SK-N-MC (cell line): ENCODE results near the gene GLRX5.

Experiments
- DNase-seq: peaks from one replicate; pipeline ENCODE4 v3.0.0-alpha.2; 2011; ENCODE audit warnings: low read depth, low spot score
- H3K27ac ChIP-seq: fragments of 200-600 bp; sonication (generic); 2 replicates; pipeline ENCODE4 v1.5.1; 2016; ENCODE audit warnings: mixed run types
- H3K36me3 ChIP-seq: fragments of 200-600 bp; sonication (generic); 2 replicates; pipeline ENCODE4 v1.6.1; 2017; ENCODE audit warnings: antibody characterized with exemption, low read length, mixed read lengths; ENCODE audit not compliant: insufficient read depth
- H3K4me3 ChIP-seq: fragments of 200-600 bp; sonication (generic); 2 replicates; pipeline ENCODE4 v1.5.1; 2016
- H3K9ac ChIP-seq: fragments of 200-600 bp; sonication (generic); 2 replicates; pipeline ENCODE4 v1.8.0; 2017; ENCODE audit warnings: mixed run types, mixed read lengths; ENCODE audit not compliant: insufficient read length
- H3K9me3 ChIP-seq: fragments of 200-600 bp; sonication (generic); 2 replicates; pipeline ENCODE4 v1.6.1; 2017; ENCODE audit warnings: low read depth, mild to moderate bottlenecking, antibody characterized with exemption, low read length, moderate library complexity, mixed read lengths
- EZH2 ChIP-seq: fragments of 200-600 bp; sonication (generic); IDR thresholded peaks from one replicate; pipeline ENCODE4 v1.6.1; 2017; ENCODE audit warnings: antibody characterized with exemption
- FOXP2 ChIP-seq: optimal IDR thresholded peaks from 2 replicates; pipeline ENCODE3; 2011; ENCODE audit warnings: mild to moderate bottlenecking, moderate library complexity; ENCODE audit not compliant: insufficient read depth; ENCODE audit errors: extremely low read length, control extremely low read depth
- POLR2AphosphoS5 ChIP-seq: IDR thresholded peaks from 2 replicates; pipeline ENCODE4 v1.6.1; 2012; ENCODE audit warnings: mild to moderate bottlenecking, low read depth, low read length, borderline replicate concordance

Gene GLRX5

DNA sequence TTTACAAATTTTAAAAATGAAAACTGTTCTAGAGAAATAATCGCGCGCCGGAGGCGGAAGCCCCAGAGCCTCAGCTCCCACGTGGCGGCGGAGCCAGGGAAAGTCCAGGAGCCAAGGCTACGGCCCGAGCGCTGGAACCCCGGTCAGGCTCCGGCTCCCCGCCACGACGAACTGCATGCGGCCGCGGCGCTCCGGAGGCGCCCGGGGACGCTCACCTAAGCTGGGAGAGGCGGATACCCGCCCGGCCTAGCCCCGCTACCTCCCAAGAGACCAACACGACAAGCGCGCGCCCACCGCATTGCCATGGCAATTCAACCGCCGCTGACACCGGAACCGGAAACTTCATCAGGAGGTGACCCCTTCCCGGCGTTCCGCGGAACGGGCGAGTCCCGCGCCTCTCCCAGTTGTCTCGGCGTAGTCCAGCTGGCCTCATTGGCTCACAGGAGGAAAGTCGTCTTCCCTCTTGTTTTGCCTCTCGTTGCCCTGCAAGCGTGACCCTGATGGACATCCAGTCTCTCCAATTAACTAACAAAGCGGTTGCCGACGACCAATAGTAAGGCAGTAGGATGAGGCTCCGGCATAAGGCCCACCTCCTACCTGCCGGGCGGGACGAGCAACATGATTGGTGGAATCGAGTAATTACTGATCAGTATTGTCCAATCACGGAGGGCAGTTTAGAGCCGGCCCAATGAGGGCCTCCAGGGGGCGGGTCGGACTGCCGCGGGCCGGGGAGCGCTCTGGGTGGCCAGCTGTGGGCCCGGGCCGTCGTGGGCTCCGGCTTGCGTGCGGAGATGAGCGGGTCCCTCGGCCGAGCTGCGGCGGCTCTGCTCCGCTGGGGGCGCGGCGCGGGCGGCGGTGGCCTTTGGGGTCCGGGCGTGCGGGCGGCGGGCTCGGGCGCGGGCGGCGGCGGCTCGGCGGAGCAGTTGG, at the start of gene GLRX5:
TSS of gene GLRX5 (plus strand) at position 752 of the 927 bp plus-strand sequence. CDS start at position 792, 40 bp downstream.
- H3K27ac ChIP-seq: peak within 1 kb of the TSS; percentile 86

DNA sequence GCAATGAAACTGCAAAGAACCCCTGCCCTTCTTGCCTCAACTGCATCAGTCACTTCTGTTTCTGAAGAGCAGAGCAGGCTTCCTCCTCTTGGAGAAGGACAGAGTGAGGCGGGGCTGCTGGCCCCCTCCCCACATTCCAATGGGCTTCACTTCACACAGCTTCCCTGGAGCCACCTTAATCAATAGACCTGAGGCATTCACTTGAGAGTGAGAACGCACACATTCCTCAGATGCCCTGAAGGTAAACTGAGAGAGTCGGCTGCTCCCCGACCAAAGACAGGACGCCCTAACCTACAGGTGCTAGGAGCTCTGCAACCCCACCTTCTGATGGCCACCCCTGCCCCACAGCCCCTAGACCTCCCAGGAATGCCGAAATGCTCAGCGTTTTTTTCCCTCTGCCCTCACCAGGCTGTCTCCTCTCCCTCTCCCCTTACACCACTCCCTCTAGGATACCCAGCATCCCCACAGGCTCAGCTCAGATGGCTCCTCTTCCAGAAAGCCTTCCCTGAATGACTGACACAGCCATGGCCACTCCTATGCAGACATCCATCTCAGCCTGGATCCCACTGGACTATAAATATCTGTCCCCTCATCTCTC, 49.5 kb upstream of the GLRX5 start:
- DNase-seq: no peak
- Histone ChIP-seq H3K9ac (no peak overlapping the region), H3K9me3 (no peaks in the 10 kb centered on the region), H3K4me3 (no peak overlapping the region), H3K36me3 (no peaks in the 10 kb centered on the region), H3K27ac (no peak overlapping the region)
- no peak for TF ChIP-seq FOXP2
- TF ChIP-seq EZH2: no peak
- no peak for TF ChIP-seq POLR2AphosphoS5

More for the DNA sequence above, at the start of gene GLRX5:
- Histone ChIP-seq H3K9ac (peak within 1 kb of the TSS; percentile 91), H3K9me3 (no peaks in the 10 kb centered on the region), H3K36me3 (peaks cover 35% of the 10 kb centered on the region), H3K4me3 (peak within 1 kb of the TSS; percentile 84)
- peak; percentile 100 for DNase-seq
- TF ChIP-seq POLR2AphosphoS5 (peak; percentile 72), FOXP2 (no peak), EZH2 (no peak)

DNA sequence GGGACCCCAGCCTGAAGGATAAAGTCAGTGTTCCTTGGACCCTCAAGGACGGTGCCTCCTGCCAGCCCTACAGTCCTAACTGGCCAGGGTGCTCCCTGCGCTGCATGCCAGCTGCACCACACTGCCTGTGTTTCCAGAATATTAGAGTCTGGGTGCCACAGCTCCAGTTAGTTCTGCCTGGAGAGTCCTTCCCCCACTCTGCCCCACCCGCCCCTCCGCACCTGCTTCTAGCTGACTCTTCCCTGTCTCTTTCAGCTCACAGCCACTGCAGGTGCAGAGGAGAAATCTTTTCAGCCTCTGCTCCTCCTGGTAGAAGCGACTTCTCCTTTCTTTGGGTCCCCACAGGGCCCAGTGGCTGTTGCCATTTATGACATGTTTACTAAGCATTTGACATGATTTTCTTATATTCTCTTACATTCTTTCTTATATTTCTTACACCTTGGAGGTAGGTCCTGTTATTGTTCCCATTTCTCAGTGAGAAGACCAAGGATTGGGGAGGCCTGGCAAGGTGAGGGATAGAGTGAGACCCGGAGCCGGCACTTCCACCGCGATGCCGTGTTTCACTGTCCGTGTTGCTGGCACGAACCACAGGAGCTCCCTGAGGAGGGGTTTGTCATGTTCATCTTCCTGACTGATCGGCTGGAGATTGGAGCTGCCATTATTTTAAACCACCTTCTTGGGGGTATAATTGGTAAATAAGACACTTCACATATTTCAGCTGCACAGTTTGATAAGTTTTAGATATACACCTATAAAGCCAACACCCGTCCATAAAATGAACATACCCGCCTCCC, 47.8 kb upstream of the GLRX5 start:
- H3K9ac ChIP-seq: no peak overlapping the region
- no peak for DNase-seq
- no peak overlapping the region for H3K27ac ChIP-seq
- H3K9me3 ChIP-seq: no peaks in the 10 kb centered on the region
- no peak overlapping the region for H3K4me3 ChIP-seq
- no peaks in the 10 kb centered on the region for H3K36me3 ChIP-seq
- TF ChIP-seq POLR2AphosphoS5 (no peak), EZH2 (no peak), FOXP2 (no peak)

DNA sequence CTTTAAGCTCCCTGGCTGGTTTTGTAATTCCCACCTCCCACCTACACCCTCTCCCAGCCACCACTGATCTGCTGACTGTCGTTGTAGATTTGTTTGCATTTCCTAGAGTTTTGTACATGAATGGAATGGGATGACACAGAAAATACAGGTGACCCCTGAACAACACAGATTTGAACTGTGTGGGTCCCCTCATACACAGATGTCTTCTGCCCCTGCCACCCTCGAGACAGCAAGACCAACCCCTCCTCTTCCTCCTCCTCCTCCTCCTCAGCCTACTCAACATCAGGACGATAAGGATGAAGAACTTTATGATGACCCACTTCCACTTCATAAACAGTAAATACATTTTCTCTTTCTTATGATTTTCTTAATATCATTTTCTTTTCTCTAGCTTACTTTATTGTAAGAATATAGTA, 47.2 kb upstream of the GLRX5 start:
- Histone ChIP-seq H3K9me3 (no peaks in the 10 kb centered on the region), H3K27ac (no peak overlapping the region), H3K4me3 (no peak overlapping the region), H3K36me3 (no peaks in the 10 kb centered on the region), H3K9ac (no peak overlapping the region)
- DNase-seq: no peak
- TF ChIP-seq EZH2 (no peak), POLR2AphosphoS5 (no peak), FOXP2 (no peak)

DNA sequence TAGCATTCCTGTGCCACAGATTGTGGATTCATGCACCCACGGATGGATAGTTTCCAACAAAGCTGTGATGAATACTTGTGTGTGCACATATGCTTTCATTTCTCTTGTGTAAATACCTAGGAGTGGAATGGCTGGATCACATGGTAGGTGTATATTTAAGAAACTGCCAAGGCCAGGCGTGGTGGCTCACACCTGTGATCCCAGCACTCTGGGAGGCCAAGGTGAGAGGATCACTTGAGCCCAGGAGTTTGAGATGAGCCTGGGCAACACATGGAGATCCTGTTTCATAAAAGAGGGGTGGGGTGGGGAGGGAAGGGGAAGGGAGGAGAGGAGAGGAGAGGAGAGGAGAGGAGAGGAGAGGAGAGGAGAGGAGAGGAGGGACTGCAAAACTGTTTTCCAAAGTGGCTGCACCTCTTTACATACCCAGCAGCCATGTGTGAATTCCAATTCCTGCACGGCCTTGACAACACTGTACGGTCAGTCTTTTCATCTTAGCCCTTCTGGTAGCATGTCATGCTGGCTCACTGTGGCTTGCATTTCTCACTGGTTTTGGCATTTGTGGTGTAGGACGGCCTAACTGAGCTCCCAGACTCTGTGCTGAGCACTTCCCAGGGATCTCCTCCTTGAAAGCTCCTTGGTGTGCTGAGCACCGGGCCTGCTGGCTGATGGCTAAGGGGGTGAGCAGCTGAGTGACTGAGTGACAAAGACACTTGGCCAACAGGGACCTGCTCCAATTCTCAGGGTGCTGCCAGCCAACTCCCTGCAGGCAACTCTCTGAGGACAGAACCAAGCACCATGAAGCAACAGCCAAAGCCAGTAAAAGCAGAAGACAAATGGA, 46.3 kb upstream of the GLRX5 start:
- TF ChIP-seq EZH2: no peak
- no peak for TF ChIP-seq FOXP2
- TF ChIP-seq POLR2AphosphoS5: no peak
- H3K9me3 ChIP-seq: no peaks in the 10 kb centered on the region
- DNase-seq: no peak
- H3K9ac ChIP-seq: no peak overlapping the region
- H3K27ac ChIP-seq: no peak overlapping the region
- no peaks in the 10 kb centered on the region for H3K36me3 ChIP-seq
- no peak overlapping the region for H3K4me3 ChIP-seq

DNA sequence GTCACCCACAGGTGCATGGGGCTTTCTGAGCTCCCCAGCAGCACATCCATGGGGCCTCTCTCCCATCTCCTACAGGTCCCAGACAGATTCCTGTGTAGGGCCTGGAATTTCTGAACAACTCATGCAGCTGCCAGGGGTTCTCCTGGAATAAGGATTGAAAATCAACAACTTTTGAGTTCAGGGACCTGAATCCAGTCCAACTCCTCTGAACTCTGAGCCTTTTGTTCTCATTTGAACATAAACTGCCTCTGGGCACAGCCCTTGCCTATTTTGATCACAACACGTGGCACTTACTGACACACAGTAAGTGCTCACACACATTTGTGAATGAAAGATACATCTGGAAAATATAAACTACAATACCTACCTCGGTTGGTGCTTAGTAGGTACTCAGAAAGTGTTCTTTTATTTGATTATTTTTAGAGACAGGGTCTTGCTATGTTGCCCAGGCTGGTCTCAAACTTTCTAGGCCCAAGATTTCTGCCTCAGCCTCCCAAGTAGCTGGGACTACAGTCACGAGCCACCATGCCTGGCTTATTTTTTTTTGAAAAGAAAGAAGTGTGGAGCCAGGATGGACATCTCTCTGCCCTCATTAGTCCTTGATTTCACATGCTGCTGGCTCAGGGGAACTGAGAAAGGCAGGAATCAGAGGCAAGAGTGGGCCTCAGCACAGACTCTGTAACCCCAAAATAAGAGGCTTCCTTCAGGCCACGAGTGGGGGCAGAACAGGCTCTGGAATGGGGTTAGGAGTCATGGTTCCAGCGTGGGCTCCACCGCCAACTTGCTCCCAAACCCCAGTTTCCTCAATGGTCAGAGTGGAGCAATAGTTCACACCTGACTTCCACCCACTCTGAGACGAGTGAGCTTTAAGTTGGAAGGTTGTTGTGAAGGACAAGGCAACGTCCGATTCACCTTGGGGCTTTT, 45.4 kb upstream of the GLRX5 start:
- Histone ChIP-seq H3K27ac (no peak overlapping the region), H3K9ac (no peak overlapping the region), H3K9me3 (no peaks in the 10 kb centered on the region), H3K4me3 (no peak overlapping the region), H3K36me3 (no peaks in the 10 kb centered on the region)
- no peak for TF ChIP-seq POLR2AphosphoS5
- no peak for TF ChIP-seq EZH2
- DNase-seq: no peak

DNA sequence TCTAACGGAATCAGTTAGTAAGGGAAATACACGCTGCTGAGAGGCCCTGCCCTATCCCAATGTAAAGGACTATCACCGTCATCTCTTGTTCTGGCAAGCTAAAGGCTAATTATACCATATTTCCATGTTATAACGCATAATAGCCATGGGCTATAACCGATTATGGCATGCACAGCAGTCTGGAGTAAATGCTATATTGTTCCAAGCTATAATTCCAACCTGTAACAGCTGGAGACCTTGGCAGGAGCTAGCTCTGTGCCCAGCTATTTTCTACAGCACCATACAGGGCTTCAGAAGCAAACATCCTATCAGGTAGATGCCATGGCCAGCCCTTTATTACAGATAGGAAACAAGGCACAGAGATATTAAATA, 44.7 kb upstream of the GLRX5 start:
- Histone ChIP-seq H3K27ac (no peak overlapping the region), H3K9me3 (no peaks in the 10 kb centered on the region), H3K36me3 (no peaks in the 10 kb centered on the region), H3K9ac (no peak overlapping the region), H3K4me3 (no peak overlapping the region)
- no peak for DNase-seq
- TF ChIP-seq FOXP2: no peak
- TF ChIP-seq EZH2: no peak
- TF ChIP-seq POLR2AphosphoS5: no peak
